Astrocyte (in vitro differentiated cells and primary cell): Measurements from ENCODE around the gene NAV2. TPM values are rescaled to one million over a fixed set of nuclear protein-coding genes. Genes with fewer than 3 reads are reported as not detected.

Experiments used
- DNase-seq: peaks from one replicate; pipeline ENCODE4 v3.0.0-alpha.2; 2010; ENCODE audit warnings: low read depth
- FAIRE-seq: peaks from 2 replicates; lab custom pipeline; 2011; peaks lifted over from hg19 to GRCh38; lab: Jason Lieb, UNC
- H2AFZ ChIP-seq: 2 replicates; pipeline ENCODE4 v1.6.0; 2012; ENCODE audit warnings: low read depth, low read length, inconsistent platforms
- H3K27ac ChIP-seq: 2 replicates; pipeline ENCODE4 v1.5.1; 2011; ENCODE audit warnings: low read depth, low read length, inconsistent platforms
- H3K27me3 ChIP-seq: 2 replicates; pipeline ENCODE4 v1.6.0; 2011; ENCODE audit warnings: low read length, inconsistent platforms; ENCODE audit not compliant: insufficient read depth
- H3K36me3 ChIP-seq: 2 replicates; pipeline ENCODE4 v1.5.1; 2011; ENCODE audit warnings: low read length, inconsistent platforms; ENCODE audit not compliant: insufficient read depth
- H3K4me1 ChIP-seq: 2 replicates; pipeline ENCODE4 v1.5.1; 2011; ENCODE audit warnings: low read length, inconsistent platforms; ENCODE audit not compliant: insufficient read depth
- H3K4me2 ChIP-seq: 2 replicates; pipeline ENCODE4 v1.6.0; 2012; ENCODE audit warnings: low read length, inconsistent platforms
- H3K4me3 ChIP-seq: 2 replicates; pipeline ENCODE4 v1.5.1; 2011; ENCODE audit warnings: low read depth, mild to moderate bottlenecking, low read length, inconsistent platforms; ENCODE audit not compliant: insufficient read depth
- H3K79me2 ChIP-seq: 2 replicates; pipeline ENCODE4 v1.6.0; 2012; ENCODE audit warnings: mild to moderate bottlenecking, low read length, inconsistent platforms; ENCODE audit not compliant: insufficient read depth
- H3K9ac ChIP-seq: 2 replicates; pipeline ENCODE4 v1.6.0; 2012; ENCODE audit warnings: mild to moderate bottlenecking, low read length, inconsistent platforms
- H3K9me3 ChIP-seq: 2 replicates; pipeline ENCODE4 v1.5.1; 2012; ENCODE audit warnings: low read depth, mild to moderate bottlenecking, low read length, inconsistent platforms; ENCODE audit not compliant: insufficient read depth
- H4K20me1 ChIP-seq: 2 replicates; pipeline ENCODE4 v1.6.0; 2012; ENCODE audit warnings: low read length, inconsistent platforms; ENCODE audit not compliant: insufficient read depth
- H3K27ac Mint-ChIP-seq: one replicate; pipeline ENCODE4 v1.8.0; 2021; ENCODE audit warnings: mild to moderate bottlenecking, mixed read lengths; ENCODE audit not compliant: unreplicated experiment
- H3K27me3 Mint-ChIP-seq: one replicate; pipeline ENCODE4 v1.8.0; 2021; ENCODE audit warnings: low read depth, mixed read lengths; ENCODE audit not compliant: unreplicated experiment
- H3K36me3 Mint-ChIP-seq: one replicate; pipeline ENCODE4 v1.8.0; 2021; ENCODE audit warnings: low read depth, mixed read lengths; ENCODE audit not compliant: unreplicated experiment
- H3K4me1 Mint-ChIP-seq: one replicate; pipeline ENCODE4 v1.8.0; 2021; ENCODE audit warnings: low read depth, mixed read lengths; ENCODE audit not compliant: unreplicated experiment
- H3K4me3 Mint-ChIP-seq: one replicate; pipeline ENCODE4 v1.8.0; 2021; ENCODE audit warnings: mild to moderate bottlenecking, moderate library complexity, mixed read lengths; ENCODE audit not compliant: unreplicated experiment
- H3K9me3 Mint-ChIP-seq: one replicate; pipeline ENCODE4 v1.8.0; 2021; ENCODE audit warnings: mild to moderate bottlenecking, mixed read lengths; ENCODE audit not compliant: unreplicated experiment
- CTCF ChIP-seq: IDR thresholded peaks from 2 replicates; pipeline ENCODE4 v1.5.1; 2011; ENCODE audit warnings: low read depth, mild to moderate bottlenecking, inconsistent platforms, low read length, moderate library complexity; ENCODE audit not compliant: insufficient read depth
- EZH2 ChIP-seq: IDR thresholded peaks from 2 replicates; pipeline ENCODE4 v1.6.1; 2012; ENCODE audit warnings: mild to moderate bottlenecking, low read length, inconsistent platforms; ENCODE audit not compliant: insufficient read depth
- total RNA-seq: library from RNA; stranded (reverse); gene quantifications from 2 replicates; pipeline ENCODE4 v1.2.1, GENCODE V29; 2021

Gene NAV2
- total RNA-seq, 1 donor from 2014 or later = 20.6 TPM

- Histone ChIP-seq H3K4me3 (no peak overlapping the region), H3K27me3 (peaks cover 90% of the 10 kb centered on the region), H3K36me3 (no peaks in the 10 kb centered on the region), H4K20me1 (peaks cover 13% of the 10 kb centered on the region), H2AFZ (no peak overlapping the region), H3K4me1 (peaks cover 4% of the 10 kb centered on the region), H3K9me3 (peaks cover 5% of the 10 kb centered on the region), H3K27ac (no peak overlapping the region), H3K4me2 (no peak overlapping the region), H3K79me2 (no peaks in the 10 kb centered on the region), H3K9ac (no peak overlapping the region)
- TF ChIP-seq CTCF (no peak), EZH2 (peak; percentile 51)
- Mint-ChIP-seq H3K27me3 (peaks cover 76% of the 10 kb centered on the region), H3K4me1 (peaks cover 6% of the 10 kb centered on the region), H3K9me3 (peaks cover 39% of the 10 kb centered on the region), H3K4me3 (no peak overlapping the region), H3K36me3 (peaks cover 9% of the 10 kb centered on the region), H3K27ac (peak overlapping the region; percentile 75)
- DNase-seq (peak; percentile 47), FAIRE-seq (no peak)
Observed at GRCh38 chr11:20158597-20159257, 446.1 kb downstream of the NAV2 start.

DNA sequence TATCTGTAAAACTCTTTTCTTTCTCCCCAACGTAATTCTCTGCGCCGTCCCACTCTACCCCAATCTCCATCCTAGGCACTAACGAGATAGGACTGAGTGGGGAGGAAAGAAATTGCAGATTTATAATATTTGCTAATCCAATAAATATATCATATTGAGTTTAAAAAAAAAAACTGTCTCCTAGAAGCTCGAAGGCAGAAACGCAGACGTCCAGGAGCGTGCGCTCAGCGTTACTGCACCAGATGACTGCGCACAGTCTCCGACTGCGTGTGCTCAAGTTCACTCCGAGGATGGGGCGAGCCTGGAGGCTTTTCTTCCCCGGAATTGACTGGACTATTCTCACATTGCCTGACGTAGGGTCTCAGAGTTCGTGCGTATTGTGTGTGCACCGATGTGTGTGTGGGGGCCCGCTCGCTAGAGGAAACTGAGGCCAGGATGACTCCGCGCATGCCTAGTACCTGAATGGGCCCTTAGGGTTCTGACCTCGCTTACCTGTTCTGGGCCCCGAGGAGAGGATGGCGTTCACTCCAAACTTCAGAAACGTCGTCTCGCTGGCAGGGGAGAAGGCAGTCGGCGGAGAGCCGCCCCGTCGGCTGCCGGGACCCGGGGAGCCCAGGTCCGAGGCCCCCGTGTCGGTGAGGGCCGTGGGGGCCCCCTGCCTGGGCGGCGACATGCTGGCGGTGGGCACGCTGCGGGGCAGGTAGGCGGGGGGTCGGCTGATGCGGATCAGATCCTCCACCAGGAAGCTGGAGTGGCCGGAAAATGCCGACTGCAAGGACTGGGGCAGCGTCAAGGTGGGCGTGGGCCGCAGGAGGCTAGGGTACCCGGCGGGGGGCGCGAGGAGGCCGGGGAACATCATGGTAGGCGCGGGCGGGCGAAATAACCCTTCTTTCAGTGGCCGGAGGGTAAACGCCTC is 447.1 kb downstream of the NAV2 start:
- Histone ChIP-seq H3K4me1 (peaks cover 4% of the 10 kb centered on the region), H3K27ac (no peak overlapping the region), H3K4me2 (no peak overlapping the region), H3K9ac (no peak overlapping the region), H3K4me3 (no peak overlapping the region), H3K79me2 (no peaks in the 10 kb centered on the region), H4K20me1 (peaks cover 13% of the 10 kb centered on the region), H3K27me3 (peaks cover 92% of the 10 kb centered on the region), H2AFZ (no peak overlapping the region), H3K36me3 (no peaks in the 10 kb centered on the region), H3K9me3 (peaks cover 5% of the 10 kb centered on the region)
- Mint-ChIP-seq H3K4me3 (no peak overlapping the region), H3K4me1 (peaks cover 2% of the 10 kb centered on the region), H3K9me3 (peaks cover 39% of the 10 kb centered on the region), H3K27ac (peak overlapping the region; percentile 75), H3K36me3 (peaks cover 9% of the 10 kb centered on the region), H3K27me3 (peaks cover 83% of the 10 kb centered on the region)
- DNase-seq (no peak), FAIRE-seq (no peak)
- TF ChIP-seq CTCF (no peak), EZH2 (peak; percentile 49)
